ENCODE results near the gene TBC1D32.
"Not testable (repeated sequence)": the region's sequence is repeated elsewhere in the genome, so short reads cannot be mapped to it uniquely, and the experiment has no call there.

The TBC1D32 gene

DNA sequence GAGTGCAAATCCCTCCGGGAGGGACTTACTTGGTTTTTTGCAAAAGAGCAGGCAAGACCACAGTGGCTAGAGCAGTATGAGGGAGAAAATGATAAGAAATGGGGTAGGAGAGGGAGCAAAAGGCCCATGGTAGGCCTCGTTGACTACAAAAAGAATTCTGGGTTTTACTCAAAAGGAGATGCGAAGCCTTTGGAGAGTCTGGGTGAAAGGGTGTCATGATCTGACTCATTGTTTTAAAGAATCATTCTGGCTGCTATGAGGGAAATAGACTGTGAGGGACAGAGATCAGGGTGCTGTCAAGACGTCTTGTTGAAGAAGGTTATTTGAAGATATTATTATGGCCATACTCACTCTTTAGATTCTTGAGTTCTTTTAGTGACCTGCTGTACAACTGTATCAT is 13.0 kb downstream of the TBC1D32 start:
- DNase-seq: no peak

- no peak for DNase-seq
These were observed 14.7 kb downstream of the TBC1D32 start for GRCh38 chr6:121319603-121320002.

GRCh38 chr6:121319112-121319553 is 15.1 kb downstream of the TBC1D32 start:
- DNase-seq: no peak

GRCh38 chr6:121314381-121315112 is 19.7 kb downstream of the TBC1D32 start:
- no peak for DNase-seq

GRCh38 chr6:121311814-121312213 is 22.5 kb downstream of the TBC1D32 start:
- DNase-seq: not testable (repeated sequence)

GRCh38 chr6:121310495-121310894 is 23.8 kb downstream of the TBC1D32 start:
- DNase-seq: no peak

- DNase-seq: no peak
These were observed 24.4 kb downstream of the TBC1D32 start for GRCh38 chr6:121309768-121310469.

DNA sequence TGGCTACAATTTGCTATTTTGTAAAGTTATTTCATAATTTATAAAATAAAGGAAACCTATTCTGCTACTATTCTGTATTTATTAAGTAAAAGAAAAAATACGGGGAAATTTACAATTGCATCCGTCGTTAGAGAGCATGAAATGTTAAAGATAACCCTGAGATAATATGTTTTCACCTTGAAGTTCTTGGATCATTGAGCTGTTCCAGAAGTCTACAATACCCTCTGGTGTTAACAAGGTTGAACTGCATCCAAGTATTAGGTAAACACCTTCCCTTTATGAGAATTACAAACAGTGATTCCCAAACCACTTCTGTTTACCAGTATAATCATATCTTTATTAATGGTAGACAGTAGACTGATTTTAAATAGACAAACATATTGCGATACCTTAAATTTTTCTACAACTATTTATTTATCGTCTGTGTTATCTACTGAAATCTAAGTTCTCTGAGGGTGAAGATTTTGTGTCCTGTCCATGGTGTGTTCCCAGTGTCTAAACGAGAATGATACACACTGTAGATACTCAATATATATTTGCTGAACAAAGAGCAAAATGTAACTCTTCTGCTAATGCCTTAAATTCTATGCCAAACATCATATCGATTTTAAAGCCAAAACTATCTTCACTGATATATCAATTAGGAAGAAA is 28.2 kb downstream of the TBC1D32 start:
- no peak for DNase-seq

- DNase-seq: no peak
These were observed 31.4 kb downstream of the TBC1D32 start for GRCh38 chr6:121302882-121303281.

GRCh38 chr6:121301156-121301555 is 33.1 kb downstream of the TBC1D32 start:
- DNase-seq: not testable (repeated sequence)

- DNase-seq: no peak
These were observed 36.6 kb downstream of the TBC1D32 start for GRCh38 chr6:121297694-121298093.

DNA sequence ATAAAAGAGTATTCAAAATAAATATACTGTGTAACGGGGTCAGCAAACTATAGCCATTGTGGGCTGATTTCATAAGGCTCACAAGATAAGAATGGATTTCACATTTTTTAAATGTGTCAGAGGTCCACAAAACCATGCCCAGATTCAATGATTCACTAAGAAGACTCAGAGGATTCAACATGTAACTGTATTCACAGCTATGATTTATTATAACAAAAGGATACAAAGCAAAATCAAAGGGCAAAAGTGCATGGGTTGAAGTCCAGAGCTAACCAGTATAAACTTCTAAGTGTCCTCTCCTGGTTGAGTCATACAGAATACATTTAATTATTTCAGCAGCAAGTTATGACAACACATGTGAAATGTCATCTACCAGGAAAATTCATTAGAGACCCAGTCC is 49.2 kb downstream of the TBC1D32 start:
- no peak for DNase-seq

DNA sequence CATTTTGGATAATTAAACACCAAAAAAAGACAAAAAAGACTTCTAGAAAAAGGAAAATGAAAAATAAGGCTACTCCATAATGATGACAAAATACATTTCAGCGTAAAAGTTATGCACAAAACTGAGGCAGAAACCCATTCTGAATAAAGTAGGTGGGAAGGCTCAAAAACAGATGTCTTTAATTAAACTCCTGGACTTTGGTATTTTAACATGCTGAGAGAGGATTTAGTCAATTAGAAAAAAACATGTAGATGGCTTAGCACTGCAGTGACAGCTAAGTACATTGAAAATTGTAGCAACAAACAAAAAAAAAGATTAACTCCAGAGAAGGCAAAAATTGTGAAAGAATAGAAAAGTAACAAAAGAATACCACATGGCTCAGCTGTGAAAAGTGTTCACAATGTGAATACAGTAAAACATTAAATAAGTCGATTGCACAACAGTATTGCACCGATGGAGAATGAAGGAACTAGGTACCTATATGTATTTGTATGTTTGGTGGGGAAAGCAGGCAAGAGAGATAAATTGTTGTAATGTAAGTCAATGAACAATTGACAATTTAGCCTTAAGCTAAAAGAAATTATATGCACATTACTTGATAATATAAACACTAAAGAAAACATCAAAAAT is 59.5 kb downstream of the TBC1D32 start:
- no peak for DNase-seq

GRCh38 chr6:121263742-121264141 is 70.5 kb downstream of the TBC1D32 start:
- no peak for DNase-seq

- DNase-seq: no peak
These were observed 73.6 kb downstream of the TBC1D32 start for GRCh38 chr6:121260651-121261102.

DNA sequence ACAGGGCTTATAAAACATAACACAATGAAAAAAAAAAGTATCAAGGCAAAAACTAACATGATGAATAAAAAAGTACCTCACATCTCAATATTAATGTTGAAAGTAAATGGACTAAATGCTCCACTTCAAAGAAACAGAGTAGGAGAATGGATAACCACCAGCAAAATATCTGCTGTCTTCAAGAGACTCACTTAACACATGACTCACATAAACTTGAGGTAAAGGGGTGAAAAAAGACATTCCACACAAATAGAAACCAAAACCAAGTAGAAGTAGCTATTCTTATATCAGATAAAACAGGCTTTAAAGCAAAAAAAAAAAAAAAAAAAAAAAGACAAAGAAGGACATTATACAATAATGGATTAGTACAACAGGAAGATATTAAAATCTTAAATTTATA is 86.9 kb downstream of the TBC1D32 start:
- no peak for DNase-seq

DNA sequence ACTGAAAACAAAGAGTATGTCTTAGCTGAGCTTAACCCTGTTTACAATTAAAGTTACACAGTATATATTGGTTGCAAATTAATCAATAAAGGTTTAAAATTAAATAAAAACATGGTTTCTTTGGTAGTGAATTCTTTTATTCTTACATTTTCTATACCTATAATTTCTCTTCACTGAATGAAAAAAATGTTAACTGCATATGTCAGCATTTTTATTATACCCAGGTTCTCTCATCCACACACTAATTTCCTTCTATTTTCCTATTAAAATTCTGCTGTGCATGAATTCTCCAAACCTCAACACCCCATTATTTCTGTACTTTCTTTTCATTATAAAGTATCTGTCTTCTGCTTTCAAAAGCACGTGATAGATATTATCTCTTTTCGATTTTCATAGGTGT is 91.9 kb downstream of the TBC1D32 start:
- DNase-seq: no peak

GRCh38 chr6:121237859-121238258 is 96.4 kb downstream of the TBC1D32 start:
- no peak for DNase-seq

DNA sequence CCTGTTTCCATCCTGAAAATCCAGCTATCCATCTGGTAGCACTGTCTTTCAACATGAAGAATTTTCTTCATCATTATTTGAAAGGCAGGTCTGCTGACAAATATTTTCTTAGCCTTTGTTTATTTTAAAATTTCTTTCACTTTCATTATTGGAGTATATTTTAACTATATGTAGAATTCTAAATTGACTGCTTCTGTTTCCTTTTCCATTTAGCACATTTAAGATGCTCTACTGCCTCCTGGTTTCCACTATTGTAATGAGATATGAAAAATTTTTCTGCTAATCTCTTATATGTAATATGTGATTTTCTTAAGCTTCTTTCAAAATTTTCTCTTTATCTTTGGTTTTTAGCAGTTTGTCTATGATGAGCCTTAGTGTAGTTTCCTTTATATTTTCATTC is 97.3 kb downstream of the TBC1D32 start:
- no peak for DNase-seq

GRCh38 chr6:121235386-121235785 is 98.9 kb downstream of the TBC1D32 start:
- no peak for DNase-seq

- DNase-seq: no peak
These were observed 110.3 kb downstream of the TBC1D32 start for GRCh38 chr6:121223930-121224329.

GRCh38 chr6:121223212-121223611 is 111.1 kb downstream of the TBC1D32 start:
- no peak for DNase-seq

DNA sequence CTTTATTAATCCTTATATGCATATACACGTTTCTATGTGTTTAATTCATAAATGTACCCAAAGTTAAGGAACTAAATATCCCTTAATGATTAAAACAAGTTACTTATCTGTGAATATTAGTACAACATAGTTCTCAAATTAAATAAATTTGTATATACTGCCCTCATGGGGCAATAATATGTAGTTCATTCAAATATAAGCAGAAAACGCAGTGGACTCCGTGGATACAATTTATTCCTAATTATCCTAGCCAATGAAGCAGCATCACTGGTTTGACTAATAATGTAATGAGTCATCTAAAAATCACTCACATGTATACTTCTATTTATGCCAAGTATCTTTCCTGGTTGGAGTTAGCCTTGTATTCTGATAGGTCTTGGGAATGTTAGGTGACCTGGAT is 111.6 kb downstream of the TBC1D32 start:
- no peak for DNase-seq

Data from right kidney (tissue), 1 donor.